GM18951 (cell line): ENCODE measurements around the gene PKHD1.

Experiments
- POLR2A ChIP-seq: IDR thresholded peaks from 4 replicates; pipeline ENCODE4 v1.6.1; 2011; ENCODE audit warnings: mild to moderate bottlenecking; ENCODE audit not compliant: insufficient read length, insufficient read depth; ENCODE audit errors: extremely low read depth
- in situ Hi-C: fragments of 300-500 bp; cut with MboI; formaldehyde crosslinking; loops from one replicate; pipeline ENCODE4 v1.12.0; 2022; ENCODE audit warnings: low sequenced_read_pairs, mixed read lengths, inconsistent platforms; ENCODE audit not compliant: unreplicated experiment

Gene PKHD1

DNA sequence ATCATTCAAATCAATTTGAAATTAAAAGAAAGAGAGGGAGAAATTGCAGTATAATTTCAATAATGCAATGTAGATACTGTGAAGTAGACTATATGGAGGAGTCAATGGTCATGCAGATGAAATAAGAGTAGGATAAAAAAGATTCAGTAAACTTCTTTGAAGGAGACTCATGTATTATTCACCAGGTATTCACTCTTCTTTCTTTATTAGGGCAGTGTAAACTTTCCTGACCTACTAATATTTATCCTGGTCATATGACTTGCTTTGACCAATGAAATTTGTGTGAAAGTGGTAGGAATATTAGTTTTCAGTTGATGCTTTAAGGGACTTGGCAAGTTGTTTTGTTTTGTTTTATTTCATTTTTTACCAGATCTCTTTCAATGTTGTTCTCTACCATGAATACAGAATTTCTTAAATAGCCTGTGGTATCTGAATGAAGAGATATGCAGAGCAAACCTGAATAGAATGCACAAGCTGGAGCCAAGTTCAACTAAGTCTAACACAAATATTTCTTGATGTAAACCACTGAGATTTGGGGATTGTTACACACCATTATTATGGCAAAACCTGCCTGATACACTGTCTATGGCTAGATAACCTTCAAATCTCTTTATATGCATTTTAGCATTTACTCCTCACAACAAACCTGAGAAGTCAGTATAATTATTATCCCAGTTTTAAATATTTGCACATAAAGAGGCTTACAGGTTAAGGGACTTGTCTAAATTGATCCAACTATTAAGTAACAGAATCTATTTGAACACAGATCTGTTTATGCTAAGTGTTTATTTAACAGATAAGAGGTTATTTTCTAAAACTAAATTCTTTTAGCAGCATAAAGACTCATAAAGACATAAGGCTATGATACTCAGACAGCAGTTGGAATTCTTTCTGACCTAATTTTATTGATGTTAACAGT lies 311.2 kb downstream of the PKHD1 start:
- in situ Hi-C loops: no loop called here
- no peak for TF ChIP-seq POLR2A

DNA sequence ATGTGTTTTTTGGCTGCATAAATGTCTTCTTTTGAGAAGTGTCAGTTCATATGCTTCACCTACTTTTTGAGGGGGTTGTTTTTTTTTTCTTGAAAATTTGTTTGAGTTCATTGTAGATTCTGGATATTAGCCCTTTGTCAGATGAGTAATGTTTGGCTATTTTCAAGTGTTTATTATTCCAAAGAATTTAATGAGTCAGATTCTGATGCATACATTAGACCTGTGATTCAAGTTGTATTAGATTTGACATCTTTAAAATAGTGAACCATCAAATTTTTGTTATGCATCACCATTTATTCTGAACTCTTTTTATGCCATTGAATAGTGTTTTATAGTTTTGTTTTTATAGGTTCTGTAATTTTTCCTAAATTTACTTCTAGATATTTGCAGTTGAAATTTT lies 319.3 kb downstream of the PKHD1 start:
- in situ Hi-C loops: no loop called here

DNA sequence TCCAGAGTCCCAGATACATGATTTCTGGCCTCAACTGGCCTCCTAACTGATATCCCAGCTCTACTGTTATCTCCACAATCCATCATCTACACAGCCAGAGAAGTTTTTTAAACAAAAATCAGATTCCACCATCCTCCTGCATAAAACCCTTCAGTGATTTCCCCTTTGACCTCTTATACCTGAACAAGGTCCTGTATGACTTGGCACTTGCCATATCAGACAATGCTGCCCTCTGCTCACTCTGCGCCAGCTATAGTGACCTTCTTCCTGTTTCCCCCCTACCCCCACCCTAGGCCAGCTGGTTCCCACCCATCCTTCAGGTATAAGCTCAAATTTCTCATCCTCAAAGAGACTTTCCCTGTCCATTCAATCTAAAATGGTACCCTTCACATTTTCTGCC lies 322.2 kb downstream of the PKHD1 start:
- in situ Hi-C loops: no loop called here
- no peak for TF ChIP-seq POLR2A

More for the DNA sequence above, 319.3 kb downstream of the PKHD1 start:
- TF ChIP-seq POLR2A: no peak

GRCh38 chr6:51753635-51754034 lies 333.8 kb downstream of the PKHD1 start:
- no peak for TF ChIP-seq POLR2A
- in situ Hi-C loops: no loop called here

DNA sequence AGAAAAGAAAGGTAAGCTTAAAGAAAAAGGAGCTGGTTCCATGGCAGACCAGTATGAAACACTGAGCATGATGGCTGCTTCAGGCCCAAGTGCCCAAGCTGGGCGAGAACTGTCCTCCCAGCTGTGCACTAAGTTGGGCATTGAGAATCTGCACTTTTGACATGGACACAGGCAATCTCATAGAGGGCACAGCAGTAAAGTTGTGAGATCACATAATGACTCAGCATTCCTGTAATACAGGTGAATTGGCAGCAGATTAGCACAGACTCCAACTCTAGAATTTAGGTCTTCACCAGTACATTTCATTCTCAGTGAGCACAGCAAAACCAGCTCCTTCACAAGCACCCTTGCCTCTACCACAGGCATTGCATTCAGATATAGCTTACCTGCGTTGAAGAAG lies 343.4 kb downstream of the PKHD1 start:
- no peak for TF ChIP-seq POLR2A
- in situ Hi-C loops: no loop called here

- in situ Hi-C loops: no loop called here
- TF ChIP-seq POLR2A: no peak
Measured at GRCh38 chr6:51740658-51741057, 346.8 kb downstream of the PKHD1 start.

DNA sequence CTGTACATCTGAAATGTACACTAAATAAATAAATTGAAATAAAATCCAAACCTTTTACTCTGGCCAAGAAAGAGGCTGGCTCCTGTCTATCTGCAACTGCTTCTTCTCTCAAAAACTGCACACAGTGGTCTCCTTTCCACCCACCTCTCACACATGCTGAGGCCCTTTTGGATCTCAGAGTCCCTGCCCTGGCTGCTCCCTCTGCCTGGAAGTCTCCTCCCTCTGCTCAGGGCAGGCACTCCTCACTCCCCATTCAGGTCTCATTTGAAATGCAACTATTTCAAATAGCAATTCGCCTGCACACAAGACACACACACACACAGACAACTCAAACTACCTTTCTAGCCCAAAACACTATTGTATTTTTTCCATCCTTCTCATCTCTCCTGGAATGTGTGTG lies 348.8 kb downstream of the PKHD1 start:
- TF ChIP-seq POLR2A: no peak
- in situ Hi-C loops: no loop called here

- in situ Hi-C loops: no loop called here
- TF ChIP-seq POLR2A: no peak
Measured at GRCh38 chr6:51737580-51738360, 349.6 kb downstream of the PKHD1 start.

DNA sequence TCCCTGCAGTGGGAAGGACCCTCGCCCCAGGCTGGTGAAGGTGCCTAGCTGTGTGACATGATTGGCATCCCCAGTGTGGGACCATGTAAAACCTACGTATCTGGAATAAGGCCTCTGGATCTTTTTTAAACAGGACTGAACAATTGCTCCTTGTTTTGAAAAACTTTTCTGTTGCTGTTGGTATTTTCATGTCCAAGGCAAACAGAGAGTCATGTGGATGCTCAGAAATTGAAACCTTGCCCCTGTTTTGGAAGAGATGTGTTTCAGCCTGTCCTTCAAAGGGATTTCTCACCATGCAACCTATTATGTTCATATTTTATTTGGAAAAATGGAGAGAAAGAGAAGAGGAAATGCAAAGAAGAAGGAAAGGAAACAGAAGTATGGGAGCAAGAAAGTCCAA lies 362.3 kb downstream of the PKHD1 start:
- in situ Hi-C loops: no loop called here
- no peak for TF ChIP-seq POLR2A

- no peak for TF ChIP-seq POLR2A
- in situ Hi-C loops: no loop called here
Measured at GRCh38 chr6:51720327-51720726, 367.1 kb downstream of the PKHD1 start.

- in situ Hi-C loops: no loop called here
- TF ChIP-seq POLR2A: no peak
Measured at GRCh38 chr6:51719297-51719696, 368.1 kb downstream of the PKHD1 start.

GRCh38 chr6:51718533-51718932 lies 368.9 kb downstream of the PKHD1 start:
- in situ Hi-C loops: no loop called here
- no peak for TF ChIP-seq POLR2A

DNA sequence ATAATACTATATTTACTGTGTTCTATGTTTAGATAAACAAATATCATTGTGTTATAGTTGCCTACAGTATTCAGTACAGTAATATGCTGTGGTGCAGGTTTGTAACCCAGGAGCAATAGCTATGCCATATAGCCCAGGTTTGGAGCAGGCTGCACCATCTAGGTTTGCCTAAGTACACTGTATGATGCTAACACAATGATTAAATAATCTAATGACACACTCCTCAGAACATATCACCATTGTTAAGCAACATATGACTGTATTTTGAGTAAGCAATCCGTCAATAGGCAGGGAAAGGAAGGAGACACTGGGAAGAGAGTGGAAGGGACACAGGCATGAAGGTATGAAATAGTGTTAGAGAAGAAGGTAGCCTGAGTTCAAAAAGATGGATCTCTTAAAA lies 369.9 kb downstream of the PKHD1 start:
- in situ Hi-C loops: no loop called here
- TF ChIP-seq POLR2A: no peak

DNA sequence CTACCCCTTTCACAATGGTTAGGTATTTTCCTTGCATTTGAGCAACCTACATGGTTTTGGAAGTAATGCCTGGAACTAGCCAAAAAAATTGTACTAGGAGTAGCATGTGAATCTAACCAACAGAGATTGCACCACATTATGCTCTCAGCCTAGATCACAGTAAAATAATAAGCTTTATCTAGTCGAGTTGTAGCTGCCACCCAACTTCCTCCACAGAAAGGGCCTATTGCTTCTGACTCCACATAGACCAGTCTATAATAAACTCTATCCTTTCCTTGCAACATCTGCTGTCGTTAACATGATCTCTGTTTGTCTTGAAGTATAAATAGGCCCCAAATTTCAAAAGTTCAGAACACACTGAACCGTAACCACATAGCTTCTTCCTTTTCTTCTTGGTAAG lies 375.5 kb downstream of the PKHD1 start:
- in situ Hi-C loops: no loop called here
- no peak for TF ChIP-seq POLR2A

DNA sequence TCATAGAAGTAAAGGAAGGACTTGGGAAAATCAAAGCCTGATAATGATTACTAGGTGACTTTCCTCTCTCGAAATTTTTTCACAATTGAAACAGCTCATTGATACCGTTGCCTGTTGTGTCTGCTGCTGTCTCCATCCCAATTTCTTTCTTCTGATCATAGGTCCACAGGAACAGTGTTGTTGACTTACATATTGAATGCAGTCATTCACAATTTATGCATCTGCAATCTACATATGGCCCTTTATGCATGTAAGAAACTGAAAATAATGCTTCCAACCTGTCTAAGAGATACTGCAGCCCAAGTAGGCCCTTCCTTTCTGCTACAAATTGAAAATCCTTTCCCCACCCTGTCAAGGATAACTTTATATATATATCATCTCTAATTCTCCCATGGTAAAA lies 381.3 kb downstream of the PKHD1 start:
- in situ Hi-C loops: no loop called here
- no peak for TF ChIP-seq POLR2A
